Measurements from ENCODE around the gene CEP70.

Gene CEP70

DNA sequence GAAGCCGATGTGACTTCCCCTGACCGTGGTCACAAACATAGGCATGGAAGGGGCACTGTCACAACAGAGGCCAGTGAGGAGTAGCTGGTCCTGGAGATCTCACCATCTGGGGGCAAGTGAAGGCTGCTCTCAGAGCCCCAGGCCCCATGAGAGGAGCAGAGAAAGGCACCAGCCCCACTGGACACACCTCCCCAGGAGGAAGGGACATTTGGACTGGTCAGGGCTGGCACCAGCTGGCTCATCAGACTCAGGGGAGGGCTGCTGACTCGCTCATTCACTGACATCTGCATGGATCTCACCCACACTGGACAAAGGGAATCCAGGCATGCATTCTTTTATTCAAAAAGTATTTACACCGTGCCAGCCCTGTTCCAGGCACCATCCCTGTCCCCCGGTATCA is 132.8 kb downstream of the CEP70 start:
- no peak overlapping the region for H3K4me3 ChIP-seq
- DNase-seq (ENCODE audit: low spot score) = no peak
- TF ChIP-seq, protein P1, sequence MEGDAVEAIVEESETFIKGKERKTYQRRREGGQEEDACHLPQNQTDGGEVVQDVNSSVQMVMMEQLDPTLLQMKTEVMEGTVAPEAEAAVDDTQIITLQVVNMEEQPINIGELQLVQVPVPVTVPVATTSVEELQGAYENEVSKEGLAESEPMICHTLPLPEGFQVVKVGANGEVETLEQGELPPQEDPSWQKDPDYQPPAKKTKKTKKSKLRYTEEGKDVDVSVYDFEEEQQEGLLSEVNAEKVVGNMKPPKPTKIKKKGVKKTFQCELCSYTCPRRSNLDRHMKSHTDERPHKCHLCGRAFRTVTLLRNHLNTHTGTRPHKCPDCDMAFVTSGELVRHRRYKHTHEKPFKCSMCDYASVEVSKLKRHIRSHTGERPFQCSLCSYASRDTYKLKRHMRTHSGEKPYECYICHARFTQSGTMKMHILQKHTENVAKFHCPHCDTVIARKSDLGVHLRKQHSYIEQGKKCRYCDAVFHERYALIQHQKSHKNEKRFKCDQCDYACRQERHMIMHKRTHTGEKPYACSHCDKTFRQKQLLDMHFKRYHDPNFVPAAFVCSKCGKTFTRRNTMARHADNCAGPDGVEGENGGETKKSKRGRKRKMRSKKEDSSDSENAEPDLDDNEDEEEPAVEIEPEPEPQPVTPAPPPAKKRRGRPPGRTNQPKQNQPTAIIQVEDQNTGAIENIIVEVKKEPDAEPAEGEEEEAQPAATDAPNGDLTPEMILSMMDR (IDR thresholded peaks at IDR 0.05) = no peak
- no peak overlapping the region for H3K27ac ChIP-seq

DNA sequence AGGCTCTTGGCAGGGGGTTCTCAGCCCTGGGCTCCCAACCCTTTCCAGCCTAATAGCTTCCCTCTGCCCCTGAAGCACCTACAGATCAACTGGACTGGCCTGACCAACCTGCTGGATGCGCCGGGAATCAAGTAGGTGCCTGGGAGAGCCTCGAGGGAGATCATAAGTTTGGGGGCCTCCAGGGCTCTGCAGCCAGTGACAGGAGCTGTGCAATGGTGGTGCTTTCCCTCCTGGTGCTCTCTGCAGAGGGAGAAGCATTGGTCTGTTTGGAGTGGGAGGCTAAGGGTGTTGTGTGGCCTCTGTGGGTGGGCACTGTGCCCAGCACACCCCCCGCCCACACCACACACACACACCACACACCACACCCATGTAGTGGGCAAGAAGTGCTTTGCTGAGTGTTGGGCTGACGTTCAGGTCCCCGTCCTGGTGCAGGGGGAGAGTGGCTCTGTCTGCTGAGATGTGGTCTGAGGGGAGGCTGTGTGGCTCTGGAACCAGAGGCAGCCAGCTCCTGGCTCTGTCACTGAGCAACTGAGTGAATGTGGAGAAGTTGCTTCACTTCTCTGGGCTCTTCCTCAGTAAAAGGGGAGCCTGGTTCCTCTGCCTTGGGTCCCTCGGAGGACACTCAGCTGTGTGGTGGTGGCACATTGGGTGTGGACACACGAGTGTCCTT is 133.4 kb downstream of the CEP70 start:
- TF ChIP-seq, protein P1 (IDR thresholded peaks at IDR 0.05) = no peak
- DNase-seq (ENCODE audit: low spot score) = no peak
- Histone ChIP-seq H3K27ac (no peak overlapping the region), H3K4me3 (no peak overlapping the region)

DNA sequence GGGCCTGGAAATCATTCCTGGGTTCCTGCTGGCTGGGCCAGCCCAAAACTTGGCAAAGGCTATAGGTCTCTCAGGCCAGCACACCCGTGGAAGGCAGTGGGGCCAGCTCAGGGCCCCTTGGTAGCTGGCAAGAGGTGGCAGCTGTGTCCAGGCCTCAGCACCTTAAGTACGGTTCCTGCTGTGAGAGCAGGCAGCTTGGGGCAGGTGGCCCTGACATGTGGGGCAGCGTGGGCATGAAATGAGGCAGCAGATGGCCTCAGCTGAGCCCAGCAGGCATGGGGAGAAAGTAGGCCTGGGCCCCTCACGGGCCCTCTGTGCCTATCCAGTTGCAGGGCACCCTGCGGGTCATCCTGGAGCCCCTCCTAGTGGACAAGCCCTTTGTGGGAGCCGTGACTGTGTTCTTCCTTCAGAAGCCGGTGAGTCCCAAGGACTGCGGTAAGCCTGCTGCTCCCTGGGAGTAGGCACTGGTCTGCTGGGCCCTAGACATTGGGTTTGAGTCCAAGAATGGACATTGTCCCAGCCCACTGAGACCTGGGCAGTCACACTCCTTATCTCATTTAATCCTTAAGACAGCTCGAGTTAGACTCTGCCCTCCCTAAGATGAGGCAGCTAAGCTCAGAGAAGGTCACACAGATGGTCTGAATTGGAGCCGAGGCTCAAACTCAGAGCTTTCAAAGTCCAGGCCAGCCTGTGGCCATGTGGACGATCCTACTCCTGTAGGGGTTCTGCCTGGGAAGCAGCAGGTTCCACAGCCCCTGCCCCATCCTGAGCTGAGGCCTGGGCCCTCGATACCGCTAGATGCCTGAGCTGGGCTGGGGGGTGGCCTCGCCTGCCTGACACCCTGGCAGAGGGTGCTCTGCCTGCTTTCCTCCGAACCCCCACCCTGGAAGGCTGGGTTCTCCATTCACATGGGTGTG is 134.2 kb downstream of the CEP70 start:
- no peak overlapping the region for H3K27ac ChIP-seq
- H3K4me3 ChIP-seq = no peak overlapping the region
- DNase-seq (ENCODE audit: low spot score) = no peak
- TF ChIP-seq, protein P1 (IDR thresholded peaks at IDR 0.05) = no peak

DNA sequence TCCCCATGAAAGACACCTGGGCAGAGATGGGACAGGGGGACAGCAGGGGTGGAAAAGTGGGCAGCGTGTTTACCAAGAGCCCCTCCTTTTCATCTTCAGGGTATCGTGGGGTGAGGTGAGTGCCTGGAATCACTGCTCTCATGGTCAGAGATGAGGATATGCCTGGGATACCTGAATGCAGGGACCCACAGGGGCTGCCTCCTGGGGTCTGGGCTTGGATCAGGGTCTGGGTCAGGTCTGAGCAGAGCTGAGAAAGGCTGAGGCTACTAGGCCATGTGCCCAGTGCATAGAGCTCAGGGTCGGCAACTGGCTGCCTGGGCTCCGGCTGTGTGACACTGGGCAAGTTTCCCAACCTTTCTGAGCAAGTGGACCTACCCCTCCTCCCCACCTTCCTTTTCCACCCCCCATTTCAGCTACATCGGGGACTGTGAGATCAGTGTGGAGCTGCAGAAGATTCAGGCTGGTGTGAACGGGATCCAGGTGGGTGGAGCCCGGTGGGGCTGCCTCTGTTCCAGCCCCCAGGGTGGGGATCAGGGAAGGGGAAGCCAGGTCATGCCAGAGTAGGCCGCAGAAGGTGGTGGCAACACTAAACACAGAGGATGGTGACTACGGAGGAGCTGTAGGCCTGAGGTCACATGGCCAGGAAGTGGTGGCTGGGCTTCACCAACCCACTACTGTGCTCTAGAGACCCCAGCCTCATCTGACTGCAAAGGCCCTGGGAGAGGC is 135.1 kb downstream of the CEP70 start:
- H3K27ac ChIP-seq = no peak overlapping the region
- H3K4me3 ChIP-seq = no peak overlapping the region
- no peak for DNase-seq (ENCODE audit: low spot score)
- TF ChIP-seq, protein P1 (IDR thresholded peaks at IDR 0.05) = no peak

DNA sequence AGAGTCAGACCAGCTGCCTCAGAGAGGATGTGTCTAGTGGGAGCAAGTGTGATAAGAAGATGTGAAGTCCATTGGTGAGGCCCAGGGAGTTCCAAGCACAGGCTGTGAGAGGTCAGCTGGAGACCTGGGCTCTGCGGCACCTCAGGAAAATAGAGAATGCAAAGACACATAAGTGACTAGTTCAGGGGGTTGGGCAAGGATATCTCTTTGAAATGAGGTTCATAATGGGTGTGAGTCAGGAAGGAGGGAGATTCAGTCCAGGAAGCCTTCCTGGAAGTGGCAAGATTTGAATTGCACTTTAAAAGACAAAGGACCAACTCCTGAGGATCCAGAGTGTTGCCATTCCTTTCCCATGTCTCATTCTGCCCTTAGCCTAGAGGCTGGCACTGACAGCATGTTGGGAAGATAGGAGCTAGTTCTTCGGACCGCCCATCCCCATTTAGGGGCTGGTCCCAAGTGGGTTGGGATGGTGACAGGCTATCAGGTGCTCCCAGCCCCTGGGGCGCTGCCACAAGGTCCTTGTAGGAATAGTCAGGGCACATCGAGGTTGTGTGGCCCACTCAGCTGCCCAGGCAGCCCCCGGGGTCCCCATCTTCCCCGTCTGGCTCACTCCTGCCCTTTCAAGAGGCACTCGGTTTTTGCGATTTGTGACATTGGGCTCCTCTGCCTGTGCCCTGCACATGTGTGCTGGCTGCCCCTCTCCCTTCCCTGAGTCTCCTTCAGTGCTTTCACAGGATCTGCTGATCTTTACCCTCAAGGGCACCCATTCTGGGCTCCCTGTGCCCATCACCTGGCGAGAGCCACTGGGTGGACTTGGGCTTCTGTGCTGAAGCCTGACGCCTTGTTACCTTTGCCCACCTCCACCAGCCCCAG is 136.0 kb downstream of the CEP70 start:
- peak; percentile 41 for DNase-seq (ENCODE audit: low spot score)
- TF ChIP-seq, protein P1 (IDR thresholded peaks at IDR 0.05) = no peak
- Histone ChIP-seq H3K4me3 (no peak overlapping the region), H3K27ac (no peak overlapping the region)
